ENCODE measurements around the gene CFAP74. TPM values are rescaled to one million over a fixed set of nuclear protein-coding genes. Genes with fewer than 3 reads are reported as not detected.
"Not testable (repeated sequence)": the region's sequence is repeated elsewhere in the genome, so short reads cannot be mapped to it uniquely, and the experiment has no call there.

The CFAP74 gene
- total RNA-seq, 4 donors from 2014 or later, result not detected

DNA sequence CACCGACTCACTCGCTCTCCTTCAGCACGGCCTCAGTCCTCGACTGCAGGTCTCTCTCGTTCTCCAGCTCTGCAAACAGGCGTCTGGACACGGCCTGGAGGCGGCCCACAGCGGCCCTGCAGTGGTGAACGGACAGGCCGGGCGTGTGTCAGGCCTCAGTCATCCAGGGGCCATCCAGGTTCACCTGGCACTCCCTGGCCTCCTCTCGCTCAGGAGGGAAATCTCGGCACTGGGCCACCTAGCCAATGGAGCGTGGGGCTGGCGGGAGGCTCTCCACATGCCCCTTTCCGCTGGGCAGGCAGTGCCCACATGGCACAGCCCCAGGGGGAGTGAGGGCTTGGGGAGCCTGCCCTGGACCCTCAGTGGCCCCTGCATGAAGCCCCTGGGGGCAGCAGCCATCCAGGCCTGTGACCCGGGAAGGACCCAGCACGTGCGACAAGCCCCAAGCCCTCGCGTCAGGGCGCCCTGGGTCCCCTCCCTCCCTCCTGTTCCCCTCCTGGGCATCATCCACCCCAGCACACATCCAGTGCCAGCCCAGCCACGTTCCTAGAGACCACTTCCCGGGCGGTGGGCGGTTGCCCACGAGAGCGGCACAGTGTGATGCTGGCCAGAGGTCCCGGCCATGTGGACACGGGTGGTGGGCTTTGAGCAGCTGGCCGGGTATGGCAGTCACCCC lies 18.1 kb downstream of the CFAP74 start:
- Histone ChIP-seq H3K27me3 (peaks cover 26% of the 10 kb centered on the region), H3K4me1 (no peaks in the 10 kb centered on the region), H3K9me3 (no peaks in the 10 kb centered on the region), H3K36me3 (no peaks in the 10 kb centered on the region), H3K4me3 (no peak overlapping the region), H3K27ac (no peak overlapping the region)
- intact Hi-C loops (cut with DNase I; ENCODE audit: low total_unique reads), result no loop called here
- 67 to 86% methylated on average over 3 to 30 of the region's 32 CpGs for WGBS, 2 donors (ENCODE audit: low coverage in 1 of 2)
- no peak for TF ChIP-seq POLR2AphosphoS5 (IDR thresholded peaks at IDR 0.05)
- no peak for TF ChIP-seq POLR2A (IDR thresholded peaks at IDR 0.05)
- TF ChIP-seq EP300 (IDR thresholded peaks at IDR 0.05; ENCODE audit: low read depth), result no peak
- TF ChIP-seq, protein P1, sequence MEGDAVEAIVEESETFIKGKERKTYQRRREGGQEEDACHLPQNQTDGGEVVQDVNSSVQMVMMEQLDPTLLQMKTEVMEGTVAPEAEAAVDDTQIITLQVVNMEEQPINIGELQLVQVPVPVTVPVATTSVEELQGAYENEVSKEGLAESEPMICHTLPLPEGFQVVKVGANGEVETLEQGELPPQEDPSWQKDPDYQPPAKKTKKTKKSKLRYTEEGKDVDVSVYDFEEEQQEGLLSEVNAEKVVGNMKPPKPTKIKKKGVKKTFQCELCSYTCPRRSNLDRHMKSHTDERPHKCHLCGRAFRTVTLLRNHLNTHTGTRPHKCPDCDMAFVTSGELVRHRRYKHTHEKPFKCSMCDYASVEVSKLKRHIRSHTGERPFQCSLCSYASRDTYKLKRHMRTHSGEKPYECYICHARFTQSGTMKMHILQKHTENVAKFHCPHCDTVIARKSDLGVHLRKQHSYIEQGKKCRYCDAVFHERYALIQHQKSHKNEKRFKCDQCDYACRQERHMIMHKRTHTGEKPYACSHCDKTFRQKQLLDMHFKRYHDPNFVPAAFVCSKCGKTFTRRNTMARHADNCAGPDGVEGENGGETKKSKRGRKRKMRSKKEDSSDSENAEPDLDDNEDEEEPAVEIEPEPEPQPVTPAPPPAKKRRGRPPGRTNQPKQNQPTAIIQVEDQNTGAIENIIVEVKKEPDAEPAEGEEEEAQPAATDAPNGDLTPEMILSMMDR (IDR thresholded peaks at IDR 0.05), result no peak
- in situ Hi-C loops (cut with MboI; ENCODE audit: low pct_ligation_motif_present in 1 of 4, low pct_unique_long_range_greater_than_20kb in 1 of 4, low sequenced_read_pairs in 3 of 4), result no loop called here
- DNase-seq, result no peak

DNA sequence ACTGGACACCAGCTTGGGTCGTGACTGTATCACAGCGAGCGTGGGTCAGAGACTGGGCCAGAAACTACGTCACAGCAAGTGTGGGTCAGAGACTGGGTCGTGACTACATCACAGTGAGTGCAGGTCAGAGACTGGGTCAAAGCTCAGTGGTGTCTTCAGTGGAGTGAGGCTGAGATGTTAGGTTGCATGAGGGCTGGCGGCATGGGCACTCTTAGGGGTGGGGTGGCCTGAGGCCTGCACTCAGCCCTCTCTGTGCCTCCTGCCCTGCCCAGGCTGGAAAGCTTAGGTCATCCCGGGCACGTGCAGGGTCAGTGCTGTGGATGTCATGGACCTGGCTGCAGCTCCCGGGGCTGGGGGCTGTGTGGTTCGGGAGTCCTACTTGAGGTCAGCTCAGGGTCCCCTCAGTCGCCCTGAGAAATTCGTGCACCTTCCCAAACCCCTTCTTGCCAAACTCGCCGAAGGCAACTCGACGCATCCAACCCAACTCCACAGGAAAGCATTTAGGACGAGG lies 19.0 kb downstream of the CFAP74 start:
- WGBS, 2 donors (ENCODE audit: low coverage in 1 of 2), result 80 to 88% methylated on average over 4 to 17 of the region's 17 CpGs
- no peaks in the 10 kb centered on the region for H3K36me3 ChIP-seq
- H3K4me1 ChIP-seq, result no peaks in the 10 kb centered on the region
- H3K9me3 ChIP-seq, result no peaks in the 10 kb centered on the region
- H3K4me3 ChIP-seq, result no peak overlapping the region
- no peak overlapping the region for H3K27ac ChIP-seq
- intact Hi-C loops (cut with DNase I; ENCODE audit: low total_unique reads) (no loop called here), in situ Hi-C loops (cut with MboI; ENCODE audit: low pct_ligation_motif_present in 1 of 4, low pct_unique_long_range_greater_than_20kb in 1 of 4, low sequenced_read_pairs in 3 of 4) (no loop called here)
- TF ChIP-seq POLR2A (IDR thresholded peaks at IDR 0.05), result no peak
- no peak for TF ChIP-seq EP300 (IDR thresholded peaks at IDR 0.05; ENCODE audit: low read depth)
- no peak for TF ChIP-seq POLR2AphosphoS5 (IDR thresholded peaks at IDR 0.05)
- TF ChIP-seq, protein P1 (IDR thresholded peaks at IDR 0.05), result no peak
- peaks cover 26% of the 10 kb centered on the region for H3K27me3 ChIP-seq
- DNase-seq, result no peak

DNA sequence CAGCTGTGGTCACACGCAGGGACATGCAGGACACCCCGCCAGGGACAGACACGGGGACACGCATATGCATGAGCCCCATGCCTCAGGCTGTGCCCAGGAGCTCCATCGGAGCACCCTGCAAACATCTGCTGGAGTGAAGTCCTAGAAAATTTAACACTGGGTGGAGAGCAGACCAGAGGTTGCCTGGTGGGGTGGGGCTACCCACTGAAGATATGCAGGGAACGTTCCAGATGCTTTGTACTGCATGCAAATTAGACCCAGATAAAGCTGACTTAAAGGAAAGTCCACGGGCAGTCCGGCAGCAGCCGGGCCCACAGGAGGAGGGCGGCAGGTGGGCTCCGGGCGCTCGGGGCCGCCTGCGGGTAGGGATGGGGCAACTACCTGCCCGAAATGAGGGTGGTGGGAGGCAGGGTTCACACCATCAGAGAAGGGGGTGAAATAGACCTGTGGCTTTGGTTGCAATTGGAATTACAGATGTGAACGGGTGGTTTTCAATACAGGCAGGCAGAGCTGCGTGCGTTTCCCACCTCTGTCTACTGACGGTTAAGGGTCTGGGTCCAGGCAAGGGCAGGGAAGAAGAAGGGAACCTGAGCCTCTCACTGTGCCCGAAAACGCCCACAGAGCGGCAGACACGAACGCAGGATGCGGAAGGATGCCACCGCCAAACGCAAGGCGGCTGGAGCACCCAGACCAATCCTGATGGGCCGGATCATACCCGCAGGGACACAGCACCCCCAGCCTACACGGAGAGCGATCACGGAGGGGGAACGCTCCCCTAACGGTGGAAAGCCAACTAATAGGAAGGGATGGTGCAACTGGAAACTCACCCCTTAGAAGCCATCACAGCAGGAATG lies 21.0 kb downstream of the CFAP74 start:
- no peaks in the 10 kb centered on the region for H3K9me3 ChIP-seq
- WGBS, 2 donors (ENCODE audit: low coverage in 1 of 2), result 89% methylated on average over 36 of the region's 36 CpGs; no CpG with 5 or more reads in 1 of the 2 donors
- H3K4me3 ChIP-seq, result no peak overlapping the region
- no peak overlapping the region for H3K27ac ChIP-seq
- intact Hi-C loops (cut with DNase I; ENCODE audit: low total_unique reads), result no loop called here
- TF ChIP-seq, protein P1 (IDR thresholded peaks at IDR 0.05), result no peak
- TF ChIP-seq POLR2AphosphoS5 (IDR thresholded peaks at IDR 0.05) (no peak), EP300 (IDR thresholded peaks at IDR 0.05; ENCODE audit: low read depth) (no peak)
- no peak for DNase-seq
- no peaks in the 10 kb centered on the region for H3K36me3 ChIP-seq
- no peaks in the 10 kb centered on the region for H3K4me1 ChIP-seq
- H3K27me3 ChIP-seq, result peaks cover 10% of the 10 kb centered on the region
- in situ Hi-C loops (cut with MboI; ENCODE audit: low pct_ligation_motif_present in 1 of 4, low pct_unique_long_range_greater_than_20kb in 1 of 4, low sequenced_read_pairs in 3 of 4), result no loop called here

DNA sequence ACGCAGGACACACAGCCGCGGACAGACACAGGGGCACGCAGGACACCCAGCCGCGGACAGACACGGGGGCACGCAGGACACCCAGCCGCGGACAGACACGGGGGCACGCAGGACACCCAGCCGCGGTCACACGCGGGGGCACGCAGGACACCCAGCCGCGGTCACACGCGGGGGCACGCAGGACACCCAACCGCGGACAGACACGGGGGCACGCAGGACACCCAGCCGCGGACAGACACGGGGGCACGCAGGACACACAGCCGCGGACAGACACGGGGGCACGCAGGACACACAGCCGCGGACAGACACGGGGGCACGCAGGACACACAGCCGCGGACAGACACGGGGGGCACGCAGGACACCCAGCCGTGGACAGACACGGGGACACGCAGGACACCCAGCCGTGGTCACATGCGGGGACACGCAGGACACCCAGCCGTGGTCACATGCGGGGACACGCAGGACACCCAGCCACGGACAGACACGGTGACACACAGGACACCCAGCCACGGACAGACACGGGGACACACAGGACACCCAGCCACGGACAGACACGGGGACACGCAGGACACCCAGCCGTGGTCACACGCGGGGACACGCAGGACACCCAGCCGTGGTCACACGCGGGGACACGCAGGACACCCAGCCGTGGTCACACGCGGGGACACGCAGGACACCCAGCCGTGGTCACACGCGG lies 21.8 kb downstream of the CFAP74 start:
- H3K4me1 ChIP-seq; DNase-seq; H3K27me3 ChIP-seq; H3K9me3 ChIP-seq; H3K27ac ChIP-seq; intact Hi-C loops (cut with DNase I; ENCODE audit: low total_unique reads); H3K4me3 ChIP-seq; in situ Hi-C loops (cut with MboI; ENCODE audit: low pct_ligation_motif_present in 1 of 4, low pct_unique_long_range_greater_than_20kb in 1 of 4, low sequenced_read_pairs in 3 of 4); H3K36me3 ChIP-seq: not testable (repeated sequence)
- WGBS, 2 donors (ENCODE audit: low coverage in 1 of 2), result 89 to 100% methylated on average over 1 to 54 of the region's 73 CpGs

All from transverse colon (tissue), 4 donors.